MG63 (cell line): ENCODE data around the gene RPS17. TPM values are rescaled to one million over a fixed set of nuclear protein-coding genes. Genes with fewer than 3 reads are reported as not detected.

Experiments
- DNase-seq: peaks from one replicate; pipeline ENCODE4 v3.0.0-alpha.2; 2020
- H3K27me3 ChIP-seq: fragments of 250-450 bp; sonication (Bioruptor Pico); 2 replicates; pipeline ENCODE4 v1.5.1; 2020; ENCODE audit warnings: mild to moderate bottlenecking, moderate library complexity
- H3K36me3 ChIP-seq: fragments of 250-450 bp; sonication (Bioruptor Pico); 2 replicates; pipeline ENCODE4 v1.5.1; 2020; ENCODE audit warnings: mild to moderate bottlenecking, moderate library complexity
- H3K4me3 ChIP-seq: fragments of 250-450 bp; sonication (Bioruptor Pico); 2 replicates; pipeline ENCODE4 v1.5.1; 2020; ENCODE audit warnings: mild to moderate bottlenecking, moderate library complexity
- H3K9me3 ChIP-seq: fragments of 250-450 bp; sonication (Bioruptor Pico); 2 replicates; pipeline ENCODE4 v1.5.1; 2020; ENCODE audit warnings: mild to moderate bottlenecking, moderate library complexity
- total RNA-seq: library from RNA; depleted of rRNA; stranded (reverse); fragments of >200 nt; shearing (Covaris generic); gene quantifications from 2 replicates; pipeline ENCODE4 v1.2.3, GENCODE V29; 2014; ENCODE audit warnings: low replicate concordance

Gene RPS17
- total RNA-seq, 1 experiment from 2014 or later, result 4,857 TPM

GRCh38 chr15:82554351-82554750 lies 14.1 kb upstream of the RPS17 start:
- Histone ChIP-seq H3K4me3 (no peak overlapping the region), H3K36me3 (peaks cover 7% of the 10 kb centered on the region), H3K27me3 (no peaks in the 10 kb centered on the region), H3K9me3 (no peaks in the 10 kb centered on the region)
- DNase-seq, result peak; percentile 68

- DNase-seq, result no peak
Observed at GRCh38 chr15:82553846-82554245, 13.6 kb upstream of the RPS17 start.

GRCh38 chr15:82552861-82553260 lies 12.6 kb upstream of the RPS17 start:
- H3K36me3 ChIP-seq, result peaks cover 7% of the 10 kb centered on the region
- no peaks in the 10 kb centered on the region for H3K27me3 ChIP-seq

More at GRCh38 chr15:82553846-82554245, 13.6 kb upstream of the RPS17 start:
- Histone ChIP-seq H3K4me3 (no peak overlapping the region), H3K9me3 (no peaks in the 10 kb centered on the region), H3K36me3 (peaks cover 7% of the 10 kb centered on the region), H3K27me3 (no peaks in the 10 kb centered on the region)

GRCh38 chr15:82551646-82552247 lies 11.5 kb upstream of the RPS17 start:
- Histone ChIP-seq H3K36me3 (peaks cover 7% of the 10 kb centered on the region), H3K27me3 (no peaks in the 10 kb centered on the region), H3K4me3 (no peak overlapping the region), H3K9me3 (no peaks in the 10 kb centered on the region)
- no peak for DNase-seq

More at GRCh38 chr15:82552861-82553260, 12.6 kb upstream of the RPS17 start:
- Histone ChIP-seq H3K9me3 (no peaks in the 10 kb centered on the region), H3K4me3 (no peak overlapping the region)
- no peak for DNase-seq

- H3K27me3 ChIP-seq, result no peaks in the 10 kb centered on the region
- H3K4me3 ChIP-seq, result no peak overlapping the region
- H3K36me3 ChIP-seq, result peaks cover 7% of the 10 kb centered on the region
- no peak for DNase-seq
- no peaks in the 10 kb centered on the region for H3K9me3 ChIP-seq
Observed at GRCh38 chr15:82549199-82549665, 9.0 kb upstream of the RPS17 start.

GRCh38 chr15:82548700-82549099 lies 8.4 kb upstream of the RPS17 start:
- no peak for DNase-seq
- H3K27me3 ChIP-seq, result no peaks in the 10 kb centered on the region
- peaks cover 7% of the 10 kb centered on the region for H3K36me3 ChIP-seq
- H3K9me3 ChIP-seq, result no peaks in the 10 kb centered on the region
- no peak overlapping the region for H3K4me3 ChIP-seq

GRCh38 chr15:82545478-82545877 lies 5.2 kb upstream of the RPS17 start:
- Histone ChIP-seq H3K36me3 (peaks cover 2% of the 10 kb centered on the region), H3K27me3 (no peaks in the 10 kb centered on the region), H3K9me3 (no peaks in the 10 kb centered on the region), H3K4me3 (no peak overlapping the region)
- DNase-seq, result no peak

GRCh38 chr15:82545002-82545401 lies 4.7 kb upstream of the RPS17 start:
- no peak overlapping the region for H3K4me3 ChIP-seq
- H3K27me3 ChIP-seq, result no peaks in the 10 kb centered on the region
- peaks cover 4% of the 10 kb centered on the region for H3K36me3 ChIP-seq
- DNase-seq, result no peak
- H3K9me3 ChIP-seq, result no peaks in the 10 kb centered on the region

- H3K4me3 ChIP-seq, result no peak overlapping the region
- no peaks in the 10 kb centered on the region for H3K9me3 ChIP-seq
- H3K27me3 ChIP-seq, result no peaks in the 10 kb centered on the region
- DNase-seq, result no peak
- H3K36me3 ChIP-seq, result peaks cover 9% of the 10 kb centered on the region
Observed at GRCh38 chr15:82544431-82544830, 4.2 kb upstream of the RPS17 start.

- peak; percentile 37 for DNase-seq
- Histone ChIP-seq H3K27me3 (no peaks in the 10 kb centered on the region), H3K36me3 (peaks cover 22% of the 10 kb centered on the region), H3K9me3 (no peaks in the 10 kb centered on the region), H3K4me3 (no peak overlapping the region)
Observed at GRCh38 chr15:82543160-82543559, 2.9 kb upstream of the RPS17 start.

GRCh38 chr15:82540984-82541431 lies 751 bp upstream of the RPS17 start:
- Histone ChIP-seq H3K9me3 (no peaks in the 10 kb centered on the region), H3K36me3 (peaks cover 44% of the 10 kb centered on the region), H3K4me3 (peak overlapping the region; percentile 90), H3K27me3 (no peaks in the 10 kb centered on the region)
- DNase-seq, result peak; percentile 34

- Histone ChIP-seq H3K36me3 (peaks cover 55% of the 10 kb centered on the region), H3K27me3 (no peaks in the 10 kb centered on the region), H3K9me3 (no peaks in the 10 kb centered on the region), H3K4me3 (peak overlapping the region; percentile 90)
- DNase-seq, result no peak
Observed at GRCh38 chr15:82539691-82540054, 584 bp downstream of the RPS17 start.

- DNase-seq, result no peak
- Histone ChIP-seq H3K27me3 (no peaks in the 10 kb centered on the region), H3K4me3 (peak overlapping the region; percentile 90), H3K36me3 (peaks cover 60% of the 10 kb centered on the region), H3K9me3 (no peaks in the 10 kb centered on the region)
Observed at GRCh38 chr15:82538961-82539690, 1.1 kb downstream of the RPS17 start.

- no peaks in the 10 kb centered on the region for H3K9me3 ChIP-seq
- no peaks in the 10 kb centered on the region for H3K27me3 ChIP-seq
- H3K4me3 ChIP-seq, result no peak overlapping the region
- H3K36me3 ChIP-seq, result peaks cover 70% of the 10 kb centered on the region
- DNase-seq, result no peak
Observed at GRCh38 chr15:82537351-82537908, 2.8 kb downstream of the RPS17 start.

GRCh38 chr15:82536409-82537350 lies 3.6 kb downstream of the RPS17 start:
- Histone ChIP-seq H3K27me3 (no peaks in the 10 kb centered on the region), H3K36me3 (peaks cover 70% of the 10 kb centered on the region), H3K4me3 (no peak overlapping the region), H3K9me3 (no peaks in the 10 kb centered on the region)
- DNase-seq, result no peak

GRCh38 chr15:82535566-82536408 lies 4.5 kb downstream of the RPS17 start:
- Histone ChIP-seq H3K4me3 (no peak overlapping the region), H3K9me3 (no peaks in the 10 kb centered on the region), H3K36me3 (peaks cover 69% of the 10 kb centered on the region), H3K27me3 (no peaks in the 10 kb centered on the region)
- no peak for DNase-seq
